Kidney epithelial cell (primary cell): ENCODE measurements around the gene RPL19. TPM values are rescaled to one million over a fixed set of nuclear protein-coding genes. Genes with fewer than 3 reads are reported as not detected.

Experiments
- DNase-seq: peaks from one replicate; pipeline ENCODE4 v3.0.0-alpha.2; 2010; ENCODE audit warnings: low read depth
- H3K27me3 ChIP-seq: 2 replicates; pipeline ENCODE4 v1.6.0; 2011; ENCODE audit warnings: low read length; ENCODE audit not compliant: control insufficient read depth, insufficient read depth
- H3K36me3 ChIP-seq: 2 replicates; pipeline ENCODE4 v1.5.1; 2011; ENCODE audit warnings: low read length; ENCODE audit not compliant: control insufficient read depth, insufficient read depth
- H3K4me3 ChIP-seq: 2 replicates; pipeline ENCODE4 v1.5.1; 2011; ENCODE audit warnings: low read depth, mild to moderate bottlenecking, control low read depth, low read length
- CTCF ChIP-seq: IDR thresholded peaks from 2 replicates; pipeline ENCODE4 v1.5.1; 2011; ENCODE audit warnings: mild to moderate bottlenecking, moderate library complexity, low read length, control low read depth, inconsistent platforms; ENCODE audit not compliant: insufficient read depth, poor library complexity, severe bottlenecking
- total RNA-seq: library from RNA; depleted of rRNA; stranded (reverse); fragments of >200 nt; gene quantifications from 2 replicates; pipeline ENCODE4 v1.2.3, GENCODE V29; 2015

The RPL19 gene
- total RNA-seq, 1 donor from 2014 or later = 4,555 TPM

- no peak for TF ChIP-seq CTCF
- DNase-seq = no peak
- Histone ChIP-seq H3K4me3 (no peak overlapping the region), H3K27me3 (peaks cover 52% of the 10 kb centered on the region), H3K36me3 (no peaks in the 10 kb centered on the region)
These were observed 19.6 kb downstream of the RPL19 start for GRCh38 chr17:39219647-39220154.

GRCh38 chr17:39221572-39221971 is 21.5 kb downstream of the RPL19 start:
- H3K27me3 ChIP-seq = peaks cover 66% of the 10 kb centered on the region
- TF ChIP-seq CTCF = no peak
- H3K36me3 ChIP-seq = no peaks in the 10 kb centered on the region
- no peak for DNase-seq
- no peak overlapping the region for H3K4me3 ChIP-seq

- DNase-seq = no peak
- peaks cover 66% of the 10 kb centered on the region for H3K27me3 ChIP-seq
- no peaks in the 10 kb centered on the region for H3K36me3 ChIP-seq
- TF ChIP-seq CTCF = no peak
- no peak overlapping the region for H3K4me3 ChIP-seq
These were observed 22.1 kb downstream of the RPL19 start for GRCh38 chr17:39222151-39222550.

- no peak for TF ChIP-seq CTCF
- Histone ChIP-seq H3K27me3 (peaks cover 68% of the 10 kb centered on the region), H3K36me3 (no peaks in the 10 kb centered on the region), H3K4me3 (no peak overlapping the region)
- DNase-seq = no peak
These were observed 23.1 kb downstream of the RPL19 start for GRCh38 chr17:39222866-39223834.

- Histone ChIP-seq H3K27me3 (peaks cover 61% of the 10 kb centered on the region), H3K4me3 (no peak overlapping the region)
- no peak for DNase-seq
These were observed 24.1 kb downstream of the RPL19 start for GRCh38 chr17:39223907-39224777.

More at GRCh38 chr17:39223907-39224777, 24.1 kb downstream of the RPL19 start:
- TF ChIP-seq CTCF = no peak
- no peaks in the 10 kb centered on the region for H3K36me3 ChIP-seq
